ENCODE results near the gene RALBP1.

Gene RALBP1

DNA sequence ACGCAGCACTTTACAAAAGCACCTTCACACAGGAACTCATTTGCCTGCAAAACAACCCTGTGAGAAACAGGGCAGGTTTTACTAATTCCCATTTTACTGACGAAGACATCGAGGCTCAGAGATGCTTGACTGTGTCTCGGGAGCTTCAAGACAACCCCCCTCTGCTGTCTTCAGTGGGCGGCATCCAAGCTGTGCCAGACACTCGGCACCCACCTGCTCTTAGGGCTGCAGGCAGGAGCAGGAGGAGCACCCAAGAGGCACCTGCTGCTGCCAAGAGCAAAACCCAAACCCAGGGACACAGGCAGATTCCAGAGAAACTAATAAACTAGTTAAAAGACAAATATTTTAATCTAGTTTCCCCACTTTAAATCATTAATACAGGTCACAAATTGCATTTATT, 71.2 kb downstream of the RALBP1 start:
- no peak overlapping the region for H4K8ac ChIP-seq (ENCODE audit: low read depth, low read length)
- no peaks in the 10 kb centered on the region for H3K27me3 ChIP-seq (ENCODE audit: insufficient read depth, low read length)
- no peak overlapping the region for H4K91ac ChIP-seq (ENCODE audit: low read depth, low read length)
- no peak overlapping the region for H3K23ac ChIP-seq (ENCODE audit: low read length)
- H3K4me1 ChIP-seq (ENCODE audit: control insufficient read depth in 1 of 2, insufficient read depth in 2 of 2, low read length in 2 of 2): no peaks in the 10 kb centered on the region
- no peak overlapping the region for H2AFZ ChIP-seq (ENCODE audit: insufficient read depth, low read length, poor library complexity)
- H3K79me1 ChIP-seq (ENCODE audit: low read length): no peaks in the 10 kb centered on the region
- no peak overlapping the region for H3K14ac ChIP-seq (ENCODE audit: low read length)
- no peak overlapping the region for H3K27ac ChIP-seq (ENCODE audit: low read depth, low read length)
- H2BK5ac ChIP-seq (ENCODE audit: low read depth, low read length, poor library complexity): no peak overlapping the region
- H3K18ac ChIP-seq (ENCODE audit: low read length): no peak overlapping the region
- H3K9me3 ChIP-seq (ENCODE audit: insufficient read depth, low read depth, low read length): peaks cover 1% of the 10 kb centered on the region
- H2BK120ac ChIP-seq (ENCODE audit: insufficient read depth, low read length, poor library complexity): no peak overlapping the region
- peaks cover 32 to 44% of the 10 kb centered on the region in 2 experiments for H3K36me3 ChIP-seq (ENCODE audit: control insufficient read depth in 1 of 2, insufficient read depth in 2 of 2, low read length in 2 of 2)
- H3K9ac ChIP-seq (ENCODE audit: low read length): no peak overlapping the region
- no peak overlapping the region for H2AK5ac ChIP-seq (ENCODE audit: low read length)
- no peak overlapping the region for H3K4me3 ChIP-seq (ENCODE audit: low read depth, low read length)
- no peak for DNase-seq
- no peak overlapping the region for H2BK12ac ChIP-seq (ENCODE audit: low read length)
- H3K4ac ChIP-seq (ENCODE audit: low read depth, low read length): no peak overlapping the region
- H4K12ac ChIP-seq (ENCODE audit: low read depth, low read length): no peak overlapping the region
- WGBS (ENCODE audit: extremely low coverage, insufficient coverage, insufficient read length): no CpG with 5 or more reads among the region's 6 CpGs
- no peaks in the 10 kb centered on the region for H3K79me2 ChIP-seq (ENCODE audit: control insufficient read depth, insufficient read depth, low read length, poor library complexity)
- H3K4me2 ChIP-seq (ENCODE audit: low read length): no peak overlapping the region

DNA sequence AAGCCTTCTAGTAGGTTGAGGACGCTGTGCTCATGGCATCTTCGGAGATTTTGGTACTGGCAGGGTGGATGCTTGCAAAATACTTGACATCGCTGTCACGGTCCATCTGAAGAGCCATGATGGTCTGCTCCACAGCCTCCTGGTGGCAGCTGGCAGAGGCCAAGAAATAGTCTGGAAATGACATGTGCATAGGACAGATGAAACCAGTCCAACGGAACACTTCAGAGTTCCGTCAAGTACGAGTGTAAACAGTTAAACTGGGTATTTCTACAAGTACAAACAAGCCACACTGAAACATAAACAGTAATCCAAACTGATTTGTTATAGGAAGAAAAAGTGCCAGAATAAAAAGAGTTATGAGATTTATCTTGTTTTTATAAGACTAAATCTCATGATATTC, 72.5 kb downstream of the RALBP1 start:
- Histone ChIP-seq H3K4me3 (ENCODE audit: low read depth, low read length) (no peak overlapping the region), H3K4me1 (ENCODE audit: control insufficient read depth in 1 of 2, insufficient read depth in 2 of 2, low read length in 2 of 2) (no peaks in the 10 kb centered on the region), H3K23ac (ENCODE audit: low read length) (no peak overlapping the region), H3K4me2 (ENCODE audit: low read length) (no peak overlapping the region), H4K12ac (ENCODE audit: low read depth, low read length) (no peak overlapping the region), H4K91ac (ENCODE audit: low read depth, low read length) (no peak overlapping the region), H2BK12ac (ENCODE audit: low read length) (no peak overlapping the region), H2BK120ac (ENCODE audit: insufficient read depth, low read length, poor library complexity) (no peak overlapping the region), H4K8ac (ENCODE audit: low read depth, low read length) (no peak overlapping the region), H3K27ac (ENCODE audit: low read depth, low read length) (no peak overlapping the region), H3K79me2 (ENCODE audit: control insufficient read depth, insufficient read depth, low read length, poor library complexity) (no peaks in the 10 kb centered on the region), H3K27me3 (ENCODE audit: insufficient read depth, low read length) (no peaks in the 10 kb centered on the region), H2AK5ac (ENCODE audit: low read length) (no peak overlapping the region), H3K79me1 (ENCODE audit: low read length) (no peaks in the 10 kb centered on the region), H3K14ac (ENCODE audit: low read length) (no peak overlapping the region), H3K18ac (ENCODE audit: low read length) (no peak overlapping the region), H3K36me3 (ENCODE audit: control insufficient read depth in 1 of 2, insufficient read depth in 2 of 2, low read length in 2 of 2) (peaks cover 36 to 52% of the 10 kb centered on the region in 2 experiments), H3K9me3 (ENCODE audit: insufficient read depth, low read depth, low read length) (peaks cover 1% of the 10 kb centered on the region), H2BK5ac (ENCODE audit: low read depth, low read length, poor library complexity) (no peak overlapping the region), H3K4ac (ENCODE audit: low read depth, low read length) (no peak overlapping the region), H2AFZ (ENCODE audit: insufficient read depth, low read length, poor library complexity) (no peak overlapping the region), H3K9ac (ENCODE audit: low read length) (no peak overlapping the region)
- DNase-seq: peak in 1 of 2 donors; percentile 15
- no CpG with 5 or more reads among the region's 7 CpGs for WGBS (ENCODE audit: extremely low coverage, insufficient coverage, insufficient read length)

DNA sequence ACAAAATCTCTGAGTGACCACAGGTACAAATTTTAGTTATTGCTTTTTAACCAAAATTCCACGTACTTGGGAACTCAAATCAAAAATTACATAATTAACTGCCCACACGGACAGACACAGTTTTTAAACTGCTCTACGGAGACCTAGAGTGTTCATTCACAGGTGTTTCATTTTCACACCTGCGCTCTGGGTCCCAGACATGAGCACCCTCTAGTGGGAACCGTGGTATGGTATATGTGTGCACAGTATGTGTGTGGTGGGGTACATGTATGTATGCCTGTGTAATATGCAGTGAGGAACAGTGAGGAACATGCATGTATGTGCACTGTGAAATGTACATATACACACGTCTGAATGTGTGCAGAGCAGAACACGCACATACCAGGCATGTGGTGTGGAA, 74.1 kb downstream of the RALBP1 start:
- Histone ChIP-seq H3K4me2 (ENCODE audit: low read length) (no peak overlapping the region), H3K14ac (ENCODE audit: low read length) (no peak overlapping the region), H2AK5ac (ENCODE audit: low read length) (no peak overlapping the region), H3K9ac (ENCODE audit: low read length) (no peak overlapping the region), H3K23ac (ENCODE audit: low read length) (no peak overlapping the region), H4K12ac (ENCODE audit: low read depth, low read length) (no peak overlapping the region), H4K8ac (ENCODE audit: low read depth, low read length) (no peak overlapping the region), H2BK5ac (ENCODE audit: low read depth, low read length, poor library complexity) (no peak overlapping the region), H3K79me1 (ENCODE audit: low read length) (no peaks in the 10 kb centered on the region), H2BK12ac (ENCODE audit: low read length) (no peak overlapping the region), H3K4ac (ENCODE audit: low read depth, low read length) (no peak overlapping the region), H3K18ac (ENCODE audit: low read length) (no peak overlapping the region), H2AFZ (ENCODE audit: insufficient read depth, low read length, poor library complexity) (no peak overlapping the region), H3K36me3 (ENCODE audit: control insufficient read depth in 1 of 2, insufficient read depth in 2 of 2, low read length in 2 of 2) (peaks cover 43 to 59% of the 10 kb centered on the region in 2 experiments), H3K4me3 (ENCODE audit: low read depth, low read length) (peak overlapping the region; percentile 45), H3K27ac (ENCODE audit: low read depth, low read length) (no peak overlapping the region), H2BK120ac (ENCODE audit: insufficient read depth, low read length, poor library complexity) (no peak overlapping the region), H3K79me2 (ENCODE audit: control insufficient read depth, insufficient read depth, low read length, poor library complexity) (no peaks in the 10 kb centered on the region), H3K27me3 (ENCODE audit: insufficient read depth, low read length) (no peaks in the 10 kb centered on the region), H3K4me1 (ENCODE audit: control insufficient read depth in 1 of 2, insufficient read depth in 2 of 2, low read length in 2 of 2) (no peaks in the 10 kb centered on the region), H3K9me3 (ENCODE audit: insufficient read depth, low read depth, low read length) (peaks cover 1% of the 10 kb centered on the region), H4K91ac (ENCODE audit: low read depth, low read length) (no peak overlapping the region)
- peak in 1 of 2 donors; percentile 53 for DNase-seq
- WGBS (ENCODE audit: extremely low coverage, insufficient coverage, insufficient read length): no CpG with 5 or more reads among the region's 7 CpGs

DNA sequence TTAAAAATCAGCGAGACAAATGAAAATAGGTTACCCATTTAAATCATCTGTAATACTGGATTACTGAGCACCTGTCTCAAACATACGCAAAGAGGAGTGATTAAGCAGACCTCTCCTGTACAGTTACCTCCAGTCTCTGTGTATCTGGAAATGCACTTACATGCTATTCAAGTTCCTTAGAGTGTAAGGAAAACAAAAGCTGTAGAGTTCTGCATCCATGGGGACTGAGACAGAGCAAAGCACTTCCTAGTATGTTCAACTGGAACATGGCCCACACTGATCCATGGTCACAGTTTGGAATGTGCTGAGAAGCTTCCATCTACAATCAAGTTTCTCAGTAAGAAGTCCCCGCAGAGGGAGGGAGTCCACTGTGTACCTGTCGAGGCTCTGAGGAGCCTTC, 75.1 kb downstream of the RALBP1 start:
- Histone ChIP-seq H3K79me1 (ENCODE audit: low read length) (no peaks in the 10 kb centered on the region), H2BK120ac (ENCODE audit: insufficient read depth, low read length, poor library complexity) (no peak overlapping the region), H3K27ac (ENCODE audit: low read depth, low read length) (no peak overlapping the region), H4K12ac (ENCODE audit: low read depth, low read length) (no peak overlapping the region), H3K23ac (ENCODE audit: low read length) (no peak overlapping the region), H3K4me3 (ENCODE audit: low read depth, low read length) (no peak overlapping the region), H3K14ac (ENCODE audit: low read length) (no peak overlapping the region), H4K8ac (ENCODE audit: low read depth, low read length) (no peak overlapping the region), H2BK5ac (ENCODE audit: low read depth, low read length, poor library complexity) (no peak overlapping the region), H3K27me3 (ENCODE audit: insufficient read depth, low read length) (no peaks in the 10 kb centered on the region), H3K4me1 (ENCODE audit: control insufficient read depth in 1 of 2, insufficient read depth in 2 of 2, low read length in 2 of 2) (no peaks in the 10 kb centered on the region), H3K4ac (ENCODE audit: low read depth, low read length) (no peak overlapping the region), H2AK5ac (ENCODE audit: low read length) (no peak overlapping the region), H3K18ac (ENCODE audit: low read length) (no peak overlapping the region), H3K9ac (ENCODE audit: low read length) (no peak overlapping the region), H2BK12ac (ENCODE audit: low read length) (no peak overlapping the region), H3K79me2 (ENCODE audit: control insufficient read depth, insufficient read depth, low read length, poor library complexity) (no peaks in the 10 kb centered on the region), H4K91ac (ENCODE audit: low read depth, low read length) (no peak overlapping the region), H3K9me3 (ENCODE audit: insufficient read depth, low read depth, low read length) (peaks cover 1% of the 10 kb centered on the region), H3K4me2 (ENCODE audit: low read length) (no peak overlapping the region), H2AFZ (ENCODE audit: insufficient read depth, low read length, poor library complexity) (no peak overlapping the region), H3K36me3 (ENCODE audit: control insufficient read depth in 1 of 2, insufficient read depth in 2 of 2, low read length in 2 of 2) (peaks cover 43 to 58% of the 10 kb centered on the region in 2 experiments)
- WGBS (ENCODE audit: extremely low coverage, insufficient coverage, insufficient read length): no CpG with 5 or more reads among the region's 4 CpGs
- DNase-seq: no peak
